Lung (tissue), 12 donors: ENCODE measurements around the gene PRKG1. TPM values are rescaled to one million over a fixed set of nuclear protein-coding genes. Genes with fewer than 3 reads are reported as not detected.

Source experiments
- ATAC-seq: fragments of 200-7000 bp; cut with Tn5 transposase; one replicate; pipeline ENCODE4 v1.9.1; 2020; ENCODE audit warnings: moderate number of reproducible peaks; ENCODE audit not compliant: insufficient read depth, low FRiP score
- DNase-seq, 3 donors: peaks; one replicate each; pipeline ENCODE4 v3.0.0-alpha.2; 2013 to 2017
- H3K27ac ChIP-seq, 2 donors: one replicate each; pipeline ENCODE4 v1.5.1; 2013; ENCODE audit warnings: mild to moderate bottlenecking in 2 of 2, moderate library complexity in 2 of 2, control low read depth in 1 of 2, inconsistent platforms in 1 of 2, low read depth in 1 of 2, low read length in 1 of 2
- H3K27me3 ChIP-seq, 3 donors: one replicate each; pipeline ENCODE4 v1.5.1; 2013; ENCODE audit warnings: low read length in 2 of 3; ENCODE audit not compliant: control insufficient read depth in 3 of 3, insufficient read depth in 3 of 3
- H3K36me3 ChIP-seq, 4 donors: one replicate each; pipeline ENCODE4 v1.5.1; 2013; ENCODE audit warnings: low read length in 4 of 4, mild to moderate bottlenecking in 1 of 4, moderate library complexity in 1 of 4; ENCODE audit not compliant: control insufficient read depth in 4 of 4, insufficient read depth in 4 of 4
- H3K4me1 ChIP-seq, 5 donors: one replicate each; pipeline ENCODE4 v1.5.1; 2013; ENCODE audit warnings: low read length in 5 of 5, mild to moderate bottlenecking in 2 of 5, moderate library complexity in 1 of 5; ENCODE audit not compliant: control insufficient read depth in 5 of 5, insufficient read depth in 5 of 5
- H3K4me3 ChIP-seq: one replicate; pipeline ENCODE4 v1.5.1; 2013; ENCODE audit warnings: mild to moderate bottlenecking, control low read depth, moderate library complexity
- H3K9ac ChIP-seq, 2 donors: one replicate each; pipeline ENCODE4 v1.5.1; 2013; ENCODE audit warnings: low read length in 2 of 2, control low read depth in 1 of 2; ENCODE audit not compliant: insufficient read depth in 1 of 2
- H3K9me3 ChIP-seq, 4 donors: one replicate each; pipeline ENCODE4 v1.5.1; 2013; ENCODE audit warnings: low read length in 3 of 4, mild to moderate bottlenecking in 1 of 4, moderate library complexity in 1 of 4; ENCODE audit not compliant: control insufficient read depth in 4 of 4, insufficient read depth in 3 of 4
- WGBS, 2 donors: extraction: QIAGEN DNeasy Blood & Tissue Kit; methylation state at CpG; one replicate each; pipeline ENCODE4 v1.1.7; 2013; 5-methylcytosine and 5-hydroxymethylcytosine counted together
- polyA plus RNA-seq, 2 donors: library from polyadenylated mRNA; stranded (reverse); fragments of 200-250 nt; gene quantifications; one replicate each; pipeline ENCODE4 v1.2.1, GENCODE V29; 2013
- total RNA-seq, 2 donors: library from RNA; depleted of rRNA in 1 of 2; stranded (reverse); fragments of >200 nt in 1 of 2; gene quantifications; one replicate each; pipeline ENCODE4 v1.2.1, GENCODE V29; 2014 to 2021
- TF ChIP-seq, protein P1 (sequence below): IDR thresholded peaks from 2 replicates; pipeline ENCODE4 v1.5.1; 2012; ENCODE audit warnings: mild to moderate bottlenecking; ENCODE audit errors: control extremely low read depth, extremely low read depth
- donor health status: control.
- donor health status: control.
- donor health status: Bipolar disorder and iron deficiency.
- donor health status: healthy.
- donor health status: DM: yes; HTN: yes; CAD: no.

The PRKG1 gene
- total and polyA plus RNA-seq, 4 donors: 2.1 to 50.8 (median 15.1) TPM

DNA sequence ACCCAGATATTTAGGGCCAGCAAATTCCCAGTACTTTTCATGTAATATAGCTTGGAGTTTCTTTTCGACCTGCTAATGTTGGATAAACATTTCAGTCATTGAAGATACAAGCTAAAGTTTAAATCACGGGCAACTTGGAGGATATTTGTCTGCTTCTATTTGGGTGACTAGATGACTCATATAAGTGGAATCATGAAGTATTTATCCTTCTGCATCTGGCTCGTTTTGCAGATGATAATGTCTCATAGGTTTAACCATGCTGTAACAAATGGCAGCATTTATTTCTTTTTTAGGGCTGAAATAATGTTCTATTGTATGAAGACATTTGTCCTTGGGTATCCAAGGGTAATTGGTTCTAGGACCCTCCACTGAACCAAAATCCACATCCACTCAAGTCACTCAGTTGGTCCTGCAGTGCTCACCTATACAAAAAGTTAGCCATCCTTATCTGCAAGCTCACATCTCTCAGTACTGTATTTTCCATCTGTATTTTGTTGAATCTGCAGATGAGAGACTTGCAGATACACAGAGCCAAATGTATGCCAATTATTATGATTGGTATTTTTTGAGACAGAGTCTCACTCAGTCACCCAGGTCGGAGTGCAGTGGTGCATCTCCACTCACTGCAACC is 812.3 kb downstream of the PRKG1 start:
- WGBS, 2 donors: 64 to 73% methylated on average over 4 of the region's 4 CpGs
- Histone ChIP-seq H3K4me3 (no peak overlapping the region), H3K9ac (no peak overlapping the region), H3K9me3 (peaks cover 0 to 2% (median 0%) of the 10 kb centered on the region in 4 donors), H3K27me3 (no peaks in the 10 kb centered on the region), H3K36me3 (no peaks in the 10 kb centered on the region), H3K4me1 (no peaks in the 10 kb centered on the region), H3K27ac (no peak overlapping the region)
- no peak for ATAC-seq
- TF ChIP-seq, protein P1, sequence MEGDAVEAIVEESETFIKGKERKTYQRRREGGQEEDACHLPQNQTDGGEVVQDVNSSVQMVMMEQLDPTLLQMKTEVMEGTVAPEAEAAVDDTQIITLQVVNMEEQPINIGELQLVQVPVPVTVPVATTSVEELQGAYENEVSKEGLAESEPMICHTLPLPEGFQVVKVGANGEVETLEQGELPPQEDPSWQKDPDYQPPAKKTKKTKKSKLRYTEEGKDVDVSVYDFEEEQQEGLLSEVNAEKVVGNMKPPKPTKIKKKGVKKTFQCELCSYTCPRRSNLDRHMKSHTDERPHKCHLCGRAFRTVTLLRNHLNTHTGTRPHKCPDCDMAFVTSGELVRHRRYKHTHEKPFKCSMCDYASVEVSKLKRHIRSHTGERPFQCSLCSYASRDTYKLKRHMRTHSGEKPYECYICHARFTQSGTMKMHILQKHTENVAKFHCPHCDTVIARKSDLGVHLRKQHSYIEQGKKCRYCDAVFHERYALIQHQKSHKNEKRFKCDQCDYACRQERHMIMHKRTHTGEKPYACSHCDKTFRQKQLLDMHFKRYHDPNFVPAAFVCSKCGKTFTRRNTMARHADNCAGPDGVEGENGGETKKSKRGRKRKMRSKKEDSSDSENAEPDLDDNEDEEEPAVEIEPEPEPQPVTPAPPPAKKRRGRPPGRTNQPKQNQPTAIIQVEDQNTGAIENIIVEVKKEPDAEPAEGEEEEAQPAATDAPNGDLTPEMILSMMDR: no peak
- no peak for DNase-seq

DNA sequence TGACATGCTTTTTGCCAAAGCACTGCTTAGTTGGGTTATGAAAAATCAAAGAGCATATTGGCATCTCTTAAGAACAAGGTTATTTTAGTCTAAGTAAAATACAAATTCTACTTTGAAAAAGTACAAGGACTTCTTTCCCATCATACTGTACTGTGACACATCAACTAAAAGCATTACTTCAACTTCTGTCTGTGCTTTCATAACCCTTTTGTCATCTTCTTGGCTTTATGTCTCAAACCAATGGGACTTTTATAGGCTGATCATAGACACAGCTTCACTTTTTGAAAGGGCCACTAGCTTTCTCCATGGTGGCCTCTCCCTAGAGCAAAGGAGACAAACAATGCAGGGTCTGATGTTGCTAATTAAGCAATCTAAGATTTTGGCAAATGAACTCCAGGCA is 814.0 kb downstream of the PRKG1 start:
- H3K4me1 ChIP-seq: peaks cover 0 to 2% (median 0%) of the 10 kb centered on the region in 5 donors
- peaks cover 0 to 2% (median 0%) of the 10 kb centered on the region in 4 donors for H3K9me3 ChIP-seq
- H3K9ac ChIP-seq: no peak overlapping the region
- H3K27ac ChIP-seq: no peak overlapping the region
- TF ChIP-seq, protein P1: no peak
- H3K4me3 ChIP-seq: no peak overlapping the region
- no peaks in the 10 kb centered on the region for H3K27me3 ChIP-seq
- DNase-seq (no peak), ATAC-seq (no peak)
- no peaks in the 10 kb centered on the region for H3K36me3 ChIP-seq

DNA sequence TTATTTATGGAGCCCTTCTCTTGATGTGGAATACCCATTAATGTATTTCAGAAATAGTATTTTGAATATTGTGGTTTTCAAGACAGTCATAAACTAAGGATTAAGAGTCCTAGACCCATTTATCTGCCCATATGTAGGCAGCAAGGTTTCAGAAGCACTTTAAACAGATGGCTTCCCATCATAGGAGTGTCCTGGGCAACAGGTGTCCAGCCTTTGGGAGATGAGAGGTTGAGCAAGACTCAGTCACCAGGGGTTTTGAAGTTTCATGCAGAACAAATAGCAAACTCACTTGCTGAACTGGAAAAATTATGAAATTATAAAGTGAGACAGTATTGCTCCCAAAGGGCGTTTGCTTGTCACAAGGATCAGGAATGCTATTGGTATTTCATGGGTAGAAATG is 818.0 kb downstream of the PRKG1 start:
- ATAC-seq (no peak), DNase-seq (no peak)
- H3K9me3 ChIP-seq: no peaks in the 10 kb centered on the region
- H3K27ac ChIP-seq: no peak overlapping the region
- TF ChIP-seq, protein P1: no peak
- H3K9ac ChIP-seq: no peak overlapping the region
- no peaks in the 10 kb centered on the region for H3K27me3 ChIP-seq
- H3K4me1 ChIP-seq: peaks cover 0 to 15% (median 0%) of the 10 kb centered on the region in 5 donors
- H3K36me3 ChIP-seq: no peaks in the 10 kb centered on the region
- 81 to 88% methylated on average over 1 of the region's 1 CpG for WGBS, 2 donors
- H3K4me3 ChIP-seq: no peak overlapping the region
